ENCODE results near the gene MYF5. TPM values are rescaled to one million over a fixed set of nuclear protein-coding genes. Genes with fewer than 3 reads are reported as not detected.

Gene MYF5
- total RNA-seq, 1 experiment from 2014 or later: not detected

DNA sequence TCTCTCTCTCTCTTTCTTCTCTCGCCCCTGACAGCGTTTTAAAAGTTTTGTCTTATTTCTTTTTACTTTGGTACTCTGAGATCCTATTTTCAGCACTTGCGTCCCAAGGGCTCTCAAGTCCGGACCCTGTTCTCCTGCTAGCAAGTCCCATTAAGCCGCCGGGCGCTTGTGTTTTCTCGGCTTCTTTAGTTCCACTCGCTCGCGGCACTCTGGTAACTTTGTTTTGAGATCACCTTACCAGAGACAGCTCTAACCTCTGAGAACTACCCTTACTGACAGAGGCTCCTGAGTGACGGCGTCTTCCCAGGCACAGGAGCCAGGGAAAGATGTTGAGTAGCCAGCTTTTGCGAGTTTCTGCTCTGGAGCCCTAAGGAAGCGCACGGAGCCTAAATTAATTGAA, 2.7 kb upstream of the MYF5 start:
- H2AK5ac ChIP-seq (ENCODE audit: insufficient read length, low read length): no peak overlapping the region
- H3K18ac ChIP-seq (ENCODE audit: insufficient read length, low read depth, low read length): no peak overlapping the region
- no peak overlapping the region for H3K9ac ChIP-seq (ENCODE audit: extremely low read depth, insufficient read length, low read length)
- H2AFZ ChIP-seq (ENCODE audit: low read length): no peak overlapping the region
- Mint-ChIP-seq H3K36me3 (ENCODE audit: insufficient read depth in 1 of 3, low read depth in 3 of 3) (no peaks in the 10 kb centered on the region), H3K4me1 (peaks cover 65% of the 10 kb centered on the region in 2 experiments), H3K4me3 (peak overlapping the region; percentile 65 to 81), H3K27ac (peak overlapping the region; percentile 22 to 68 (median 37); a peak in 3 of 7 replicates), H3K9me3 (no peaks in the 10 kb centered on the region), H3K27me3 (ENCODE audit: low read depth) (peaks cover 77% of the 10 kb centered on the region)
- H3K14ac ChIP-seq (ENCODE audit: insufficient read depth, low read length): no peak overlapping the region
- no peak overlapping the region for H3K23ac ChIP-seq (ENCODE audit: insufficient read length, low read depth, low read length)
- H3K9me3 ChIP-seq (ENCODE audit: control insufficient read depth, low read depth, low read length): no peaks in the 10 kb centered on the region
- H3K27ac ChIP-seq (ENCODE audit: insufficient read length, low read depth, low read length): no peak overlapping the region
- H2BK5ac ChIP-seq (ENCODE audit: insufficient read length, low read length): no peak overlapping the region
- H3K4me2 ChIP-seq (ENCODE audit: insufficient read depth, insufficient read length, low read length): peak overlapping the region; percentile 52
- H4K91ac ChIP-seq (ENCODE audit: insufficient read length, low read depth, low read length): no peak overlapping the region
- no peak overlapping the region for H2BK120ac ChIP-seq (ENCODE audit: low read depth, low read length, poor library complexity, severe bottlenecking)
- H2BK15ac ChIP-seq (ENCODE audit: low read depth, low read length): no peak overlapping the region
- no peaks in the 10 kb centered on the region for H3K79me1 ChIP-seq (ENCODE audit: insufficient read depth, low read depth, low read length, poor library complexity, severe bottlenecking)
- H3K27me3 ChIP-seq (ENCODE audit: insufficient read depth, low read length): peaks cover 40% of the 10 kb centered on the region; the same call in 1 of the 2 replicates
- peaks cover 10% of the 10 kb centered on the region for H3K23me2 ChIP-seq (ENCODE audit: insufficient read length, low read depth, low read length, poor library complexity, severe bottlenecking)
- H2BK20ac ChIP-seq (ENCODE audit: low read depth, low read length, poor library complexity, severe bottlenecking): no peak overlapping the region
- H3K56ac ChIP-seq (ENCODE audit: insufficient read length, low read depth, low read length): no peak overlapping the region
- H3K79me2 ChIP-seq (ENCODE audit: insufficient read depth, low read length): no peaks in the 10 kb centered on the region
- no peak overlapping the region for H4K5ac ChIP-seq (ENCODE audit: insufficient read length, low read depth, low read length)
- H4K8ac ChIP-seq (replicated peaks; ENCODE audit: insufficient read length, low read depth, low read length): no peak overlapping the region
- H3K4ac ChIP-seq (ENCODE audit: low read depth, low read length): no peak overlapping the region
- H3T11ph ChIP-seq (ENCODE audit: low read length): no peak overlapping the region
- peak; percentile 72 for DNase-seq
- peaks cover 15% of the 10 kb centered on the region for H3K4me1 ChIP-seq (ENCODE audit: insufficient read depth, low read length)
- H2BK12ac ChIP-seq (ENCODE audit: insufficient read length, low read depth, low read length): no peak overlapping the region
- no CpG with 5 or more reads among the region's 16 CpGs for WGBS (ENCODE audit: extremely low coverage, insufficient read length, low lambda C conversion rate)
- no peak for TF ChIP-seq CTCF (conservative IDR thresholded peaks at IDR 0.05)
- H4K20me1 ChIP-seq (ENCODE audit: control insufficient read depth, insufficient read depth, insufficient read length): no peaks in the 10 kb centered on the region

Measured in H9 (cell line).